Measurements from ENCODE around the gene NACC2. TPM values are rescaled to one million over a fixed set of nuclear protein-coding genes. Genes with fewer than 3 reads are reported as not detected.
A peak's percentile ranks its signal among the peaks of the same experiment; 100 is the strongest.

Gene NACC2
- total RNA-seq, 1 donor from 2014 or later: 3.9 TPM

- Mint-ChIP-seq H3K9me3 (ENCODE audit: unreplicated experiment) (no peaks in the 10 kb centered on the region), H3K27me3 (ENCODE audit: unreplicated experiment) (peaks cover 4% of the 10 kb centered on the region), H3K4me1 (ENCODE audit: low read depth, unreplicated experiment) (peaks cover 8% of the 10 kb centered on the region), H3K4me3 (ENCODE audit: unreplicated experiment) (no peak overlapping the region), H3K36me3 (ENCODE audit: unreplicated experiment) (no peaks in the 10 kb centered on the region), H3K27ac (ENCODE audit: unreplicated experiment) (no peak overlapping the region)
- DNase-seq: no peak
- TF ChIP-seq, protein P1, sequence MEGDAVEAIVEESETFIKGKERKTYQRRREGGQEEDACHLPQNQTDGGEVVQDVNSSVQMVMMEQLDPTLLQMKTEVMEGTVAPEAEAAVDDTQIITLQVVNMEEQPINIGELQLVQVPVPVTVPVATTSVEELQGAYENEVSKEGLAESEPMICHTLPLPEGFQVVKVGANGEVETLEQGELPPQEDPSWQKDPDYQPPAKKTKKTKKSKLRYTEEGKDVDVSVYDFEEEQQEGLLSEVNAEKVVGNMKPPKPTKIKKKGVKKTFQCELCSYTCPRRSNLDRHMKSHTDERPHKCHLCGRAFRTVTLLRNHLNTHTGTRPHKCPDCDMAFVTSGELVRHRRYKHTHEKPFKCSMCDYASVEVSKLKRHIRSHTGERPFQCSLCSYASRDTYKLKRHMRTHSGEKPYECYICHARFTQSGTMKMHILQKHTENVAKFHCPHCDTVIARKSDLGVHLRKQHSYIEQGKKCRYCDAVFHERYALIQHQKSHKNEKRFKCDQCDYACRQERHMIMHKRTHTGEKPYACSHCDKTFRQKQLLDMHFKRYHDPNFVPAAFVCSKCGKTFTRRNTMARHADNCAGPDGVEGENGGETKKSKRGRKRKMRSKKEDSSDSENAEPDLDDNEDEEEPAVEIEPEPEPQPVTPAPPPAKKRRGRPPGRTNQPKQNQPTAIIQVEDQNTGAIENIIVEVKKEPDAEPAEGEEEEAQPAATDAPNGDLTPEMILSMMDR (IDR thresholded peaks at IDR 0.05; ENCODE audit: partially characterized antibody, unreplicated experiment): no peak
Observed at GRCh38 chr9:136111190-136111589, 16.1 kb upstream of the NACC2 start.

DNA sequence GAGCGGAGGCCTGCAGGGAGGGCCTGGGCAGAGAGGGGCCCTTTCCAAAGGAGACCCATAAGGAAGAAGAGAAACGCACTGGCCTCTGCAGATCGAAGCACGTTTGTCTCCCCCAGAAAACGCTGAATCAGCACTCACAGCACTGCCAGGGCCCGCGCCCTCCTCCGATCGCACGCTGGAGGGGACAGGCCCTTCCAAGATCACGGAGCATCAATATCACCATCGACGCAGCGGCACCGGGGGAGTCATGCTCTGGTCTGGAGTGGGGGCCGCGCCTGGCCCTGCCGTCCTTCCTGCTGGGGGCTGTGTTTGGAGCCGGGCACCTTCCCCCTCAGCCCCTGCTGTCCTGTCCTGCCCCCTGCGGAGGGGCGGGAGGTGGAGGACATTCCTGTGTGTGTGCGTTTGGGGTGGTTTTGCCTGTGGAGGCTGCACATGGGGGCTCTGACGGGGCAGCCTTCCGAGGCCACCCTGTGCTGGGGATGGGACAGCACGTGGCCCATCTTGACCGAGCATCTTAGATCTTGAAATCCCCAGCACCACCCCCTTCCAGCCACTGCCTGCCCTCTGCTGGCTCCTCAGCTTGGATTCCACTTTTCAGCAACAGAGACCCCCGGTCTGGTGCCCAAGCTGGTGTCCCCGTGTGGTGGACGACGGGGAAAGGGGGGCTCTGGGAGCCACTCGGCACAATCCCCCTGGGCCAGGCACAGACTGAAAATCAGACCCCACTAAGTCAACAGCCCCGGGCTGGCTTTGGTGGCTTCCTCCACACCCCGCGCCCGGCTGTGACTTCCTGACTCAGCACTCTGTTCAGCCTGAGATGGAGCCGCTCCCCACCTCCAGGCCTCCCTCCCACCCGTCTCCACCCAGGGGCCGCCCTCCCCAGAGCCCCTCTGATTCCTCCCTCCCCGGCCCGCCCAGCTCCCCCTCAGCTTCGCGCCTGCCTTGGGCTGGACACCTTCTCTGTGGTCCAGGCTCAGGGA is 15.3 kb upstream of the NACC2 start:
- Mint-ChIP-seq H3K36me3 (ENCODE audit: unreplicated experiment) (no peaks in the 10 kb centered on the region), H3K27me3 (ENCODE audit: unreplicated experiment) (peaks cover 4% of the 10 kb centered on the region), H3K27ac (ENCODE audit: unreplicated experiment) (no peak overlapping the region), H3K4me1 (ENCODE audit: low read depth, unreplicated experiment) (peaks cover 14% of the 10 kb centered on the region), H3K4me3 (ENCODE audit: unreplicated experiment) (no peak overlapping the region), H3K9me3 (ENCODE audit: unreplicated experiment) (no peaks in the 10 kb centered on the region)
- TF ChIP-seq, protein P1 (IDR thresholded peaks at IDR 0.05; ENCODE audit: partially characterized antibody, unreplicated experiment): no peak
- no peak for DNase-seq

- Mint-ChIP-seq H3K27me3 (ENCODE audit: unreplicated experiment) (peaks cover 4% of the 10 kb centered on the region), H3K9me3 (ENCODE audit: unreplicated experiment) (no peaks in the 10 kb centered on the region), H3K4me1 (ENCODE audit: low read depth, unreplicated experiment) (peaks cover 19% of the 10 kb centered on the region), H3K36me3 (ENCODE audit: unreplicated experiment) (no peaks in the 10 kb centered on the region), H3K4me3 (ENCODE audit: unreplicated experiment) (no peak overlapping the region), H3K27ac (ENCODE audit: unreplicated experiment) (no peak overlapping the region)
- TF ChIP-seq, protein P1 (IDR thresholded peaks at IDR 0.05; ENCODE audit: partially characterized antibody, unreplicated experiment): no peak
- peak; percentile 74 for DNase-seq
Observed at GRCh38 chr9:136109351-136110081, 14.4 kb upstream of the NACC2 start.

DNA sequence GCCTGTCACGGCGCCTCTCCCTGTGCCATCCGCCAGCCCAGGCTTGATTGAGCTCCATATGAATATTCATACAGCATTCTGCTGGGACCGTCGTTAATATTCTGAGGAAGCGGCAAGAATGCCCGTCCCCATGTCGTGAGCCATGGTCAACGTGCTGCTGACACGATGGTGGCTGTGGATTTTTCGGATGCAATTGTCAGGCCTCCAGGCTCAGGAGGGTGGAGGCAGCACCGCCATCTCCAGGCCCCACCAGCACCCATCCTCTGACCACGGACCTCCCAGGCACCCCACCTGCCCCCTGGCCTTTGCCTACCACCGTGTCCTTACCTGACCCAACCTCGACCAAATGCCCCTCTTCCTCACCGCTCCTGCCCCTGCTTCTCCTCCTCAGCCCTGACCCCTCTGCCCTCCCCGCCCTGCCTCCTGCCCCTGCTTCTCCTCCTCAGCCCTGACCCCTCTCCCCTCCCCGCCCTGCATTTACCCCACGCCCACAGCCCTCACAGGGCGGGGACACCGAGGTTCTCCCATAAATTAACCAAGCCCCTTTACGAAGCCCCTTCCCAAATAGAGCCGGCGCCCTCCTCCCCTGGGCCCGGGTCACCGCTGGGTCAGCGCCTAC is 13.7 kb upstream of the NACC2 start:
- no peak for DNase-seq
- H3K27ac Mint-ChIP-seq (ENCODE audit: unreplicated experiment): peak overlapping the region; percentile 43
- no peaks in the 10 kb centered on the region for H3K36me3 Mint-ChIP-seq (ENCODE audit: unreplicated experiment)
- no peaks in the 10 kb centered on the region for H3K9me3 Mint-ChIP-seq (ENCODE audit: unreplicated experiment)
- peaks cover 4% of the 10 kb centered on the region for H3K27me3 Mint-ChIP-seq (ENCODE audit: unreplicated experiment)
- H3K4me3 Mint-ChIP-seq (ENCODE audit: unreplicated experiment): peak overlapping the region; percentile 15
- peaks cover 23% of the 10 kb centered on the region for H3K4me1 Mint-ChIP-seq (ENCODE audit: low read depth, unreplicated experiment)
- TF ChIP-seq, protein P1 (IDR thresholded peaks at IDR 0.05; ENCODE audit: partially characterized antibody, unreplicated experiment): no peak
